Breast epithelium (tissue), 3 donors: ENCODE results near the gene GPR143.

Source experiments
- POLR2AphosphoS5 ChIP-seq, 3 donors: sonication (generic); formaldehyde crosslinking; IDR thresholded peaks; one replicate each; pipeline ENCODE4 v1.6.1; 2017; ENCODE audit warnings: antibody characterized with exemption in 3 of 3
- TF ChIP-seq, protein P1 (sequence below), 3 donors: fragments of 450-650 bp; IDR thresholded peaks; one replicate each; pipeline ENCODE4 v1.5.1; 2016 to 2017; ENCODE audit warnings: antibody characterized with exemption in 3 of 3, mild to moderate bottlenecking in 3 of 3, moderate library complexity in 3 of 3

DNA sequence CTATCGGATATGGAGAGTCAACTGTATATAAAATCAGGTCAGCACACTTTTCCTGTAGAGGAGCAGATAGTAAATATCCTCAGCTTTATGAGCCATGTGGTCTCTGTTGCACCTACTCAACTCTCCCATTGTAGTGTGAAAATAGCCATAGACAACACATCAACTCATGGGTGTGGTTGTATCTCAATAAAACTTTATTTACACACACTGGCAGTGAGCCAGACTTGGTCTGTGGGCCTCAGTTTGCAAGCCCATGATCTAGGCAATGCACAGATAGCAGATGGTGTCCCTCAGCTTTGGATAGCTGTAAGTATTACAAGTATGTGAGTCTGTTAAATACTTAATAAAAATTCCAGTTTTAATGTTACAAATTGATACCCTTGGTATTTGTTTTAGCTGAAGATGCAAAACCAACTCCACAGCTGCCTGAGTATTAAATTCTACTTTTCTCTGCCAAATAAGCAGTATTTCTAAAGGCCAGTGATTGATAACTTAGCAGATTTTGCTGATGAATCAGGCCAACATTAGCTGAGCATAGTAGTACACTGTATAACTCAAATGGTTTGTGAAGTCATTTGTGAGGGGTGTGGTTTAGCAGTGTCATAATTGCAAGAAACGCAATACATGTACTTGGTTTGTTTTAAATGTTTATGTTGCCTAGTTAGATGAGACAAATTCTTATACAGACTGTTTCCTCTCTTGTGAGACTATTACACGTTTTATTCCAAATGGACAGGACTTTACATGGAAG, 87.3 kb downstream of the GPR143 start:
- TF ChIP-seq, protein P1, sequence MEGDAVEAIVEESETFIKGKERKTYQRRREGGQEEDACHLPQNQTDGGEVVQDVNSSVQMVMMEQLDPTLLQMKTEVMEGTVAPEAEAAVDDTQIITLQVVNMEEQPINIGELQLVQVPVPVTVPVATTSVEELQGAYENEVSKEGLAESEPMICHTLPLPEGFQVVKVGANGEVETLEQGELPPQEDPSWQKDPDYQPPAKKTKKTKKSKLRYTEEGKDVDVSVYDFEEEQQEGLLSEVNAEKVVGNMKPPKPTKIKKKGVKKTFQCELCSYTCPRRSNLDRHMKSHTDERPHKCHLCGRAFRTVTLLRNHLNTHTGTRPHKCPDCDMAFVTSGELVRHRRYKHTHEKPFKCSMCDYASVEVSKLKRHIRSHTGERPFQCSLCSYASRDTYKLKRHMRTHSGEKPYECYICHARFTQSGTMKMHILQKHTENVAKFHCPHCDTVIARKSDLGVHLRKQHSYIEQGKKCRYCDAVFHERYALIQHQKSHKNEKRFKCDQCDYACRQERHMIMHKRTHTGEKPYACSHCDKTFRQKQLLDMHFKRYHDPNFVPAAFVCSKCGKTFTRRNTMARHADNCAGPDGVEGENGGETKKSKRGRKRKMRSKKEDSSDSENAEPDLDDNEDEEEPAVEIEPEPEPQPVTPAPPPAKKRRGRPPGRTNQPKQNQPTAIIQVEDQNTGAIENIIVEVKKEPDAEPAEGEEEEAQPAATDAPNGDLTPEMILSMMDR (IDR thresholded peaks at IDR 0.05), result no peak
- no peak for TF ChIP-seq POLR2AphosphoS5 (IDR thresholded peaks at IDR 0.05)
